Keratinocyte (primary cell): ENCODE data around the gene POLD2. TPM values are rescaled to one million over a fixed set of nuclear protein-coding genes. Genes with fewer than 3 reads are reported as not detected.
"Not testable (repeated sequence)": the region's sequence is repeated elsewhere in the genome, so short reads cannot be mapped to it uniquely, and the experiment has no call there.

Source experiments
- DNase-seq: peaks from one replicate; pipeline ENCODE4 v3.0.0-alpha.2; 2011; ENCODE audit warnings: low read depth, missing footprints, low spot score
- FAIRE-seq: peaks from 2 replicates; lab custom pipeline; 2011; peaks lifted over from hg19 to GRCh38; lab: Jason Lieb, UNC
- H2AFZ ChIP-seq: 2 replicates; pipeline ENCODE4 v1.6.0; 2012; ENCODE audit warnings: low read length, control low read depth, inconsistent platforms; ENCODE audit not compliant: control insufficient read depth
- H3K27ac ChIP-seq: 2 replicates; pipeline ENCODE4 v1.5.1; 2011; ENCODE audit warnings: low read length; ENCODE audit not compliant: control insufficient read depth, insufficient read depth
- H3K27me3 ChIP-seq: 3 replicates; pipeline ENCODE4 v1.6.0; 2011; ENCODE audit warnings: low read length; ENCODE audit not compliant: control insufficient read depth, insufficient read depth; ENCODE audit errors: extremely low read depth
- H3K36me3 ChIP-seq, 2 experiments: 2 replicates in 1 of 2; 3 replicates in 1 of 2; pipeline ENCODE4 v1.5.1; 2011; ENCODE audit warnings: low read length in 2 of 2, mild to moderate bottlenecking in 1 of 2; ENCODE audit not compliant: control insufficient read depth in 2 of 2, insufficient read depth in 2 of 2; ENCODE audit errors: extremely low read depth in 1 of 2
- H3K4me1 ChIP-seq: 3 replicates; pipeline ENCODE4 v1.5.1; 2011; ENCODE audit warnings: low read length; ENCODE audit not compliant: control insufficient read depth, insufficient read depth; ENCODE audit errors: extremely low read depth
- H3K4me2 ChIP-seq: 3 replicates; pipeline ENCODE4 v1.6.0; 2011; ENCODE audit warnings: low read depth, low read length; ENCODE audit not compliant: control insufficient read depth, insufficient read depth; ENCODE audit errors: extremely low read depth
- H3K4me3 ChIP-seq, 3 experiments: fragments of 200-600 bp in 1 of 3; sonication (generic) in 1 of 3; 2 replicates in 2 of 3; 3 replicates in 1 of 3; pipeline ENCODE4 v1.5.1; 2011 to 2016; ENCODE audit warnings: low read length in 3 of 3, mild to moderate bottlenecking in 3 of 3, control low read depth in 2 of 3, inconsistent platforms in 1 of 3, low read depth in 1 of 3, mixed read lengths in 1 of 3, mixed run types in 1 of 3, moderate library complexity in 1 of 3; ENCODE audit not compliant: control insufficient read depth in 2 of 3, insufficient read depth in 2 of 3; ENCODE audit errors: extremely low read depth in 1 of 3
- H3K79me2 ChIP-seq: 2 replicates; pipeline ENCODE4 v1.6.0; 2012; ENCODE audit warnings: low read length; ENCODE audit not compliant: control insufficient read depth, insufficient read depth
- H3K9ac ChIP-seq: 3 replicates; pipeline ENCODE4 v1.6.0; 2011; ENCODE audit warnings: low read length; ENCODE audit not compliant: control insufficient read depth, insufficient read depth; ENCODE audit errors: extremely low read depth
- H3K9me1 ChIP-seq: 3 replicates; pipeline ENCODE4 v1.6.0; 2011; ENCODE audit warnings: low read length; ENCODE audit not compliant: control insufficient read depth, insufficient read depth; ENCODE audit errors: extremely low read depth
- H3K9me3 ChIP-seq: 2 replicates; pipeline ENCODE4 v1.5.1; 2012; ENCODE audit warnings: low read depth, low read length; ENCODE audit not compliant: control insufficient read depth
- H4K20me1 ChIP-seq: 3 replicates; pipeline ENCODE4 v1.6.0; 2011; ENCODE audit warnings: low read length; ENCODE audit not compliant: control insufficient read depth, insufficient read depth; ENCODE audit errors: extremely low read depth
- CTCF ChIP-seq, 3 experiments: IDR thresholded peaks in 1 of 3; conservative IDR thresholded peaks in 1 of 3; optimal IDR thresholded peaks in 1 of 3; 2 replicates in 2 of 3; 3 replicates in 1 of 3; pipeline versions ENCODE3 to v1.5.1; 2011; ENCODE audit warnings: low read length in 3 of 3, mild to moderate bottlenecking in 3 of 3, moderate library complexity in 2 of 3, control low read depth in 1 of 3, inconsistent platforms in 1 of 3; ENCODE audit not compliant: insufficient read depth in 2 of 3; ENCODE audit errors: extremely low read depth in 1 of 3
- EZH2 ChIP-seq: IDR thresholded peaks from one replicate; pipeline ENCODE4 v1.6.1; 2012; ENCODE audit warnings: inconsistent platforms, mild to moderate bottlenecking, low read length, moderate library complexity
- dilution Hi-C: fragments of 300-500 bp; cut with MboI; formaldehyde crosslinking; loops from one replicate; pipeline ENCODE4 v1.7.0; 2020; ENCODE audit warnings: low sequenced_read_pairs; ENCODE audit not compliant: extremely low pct_ligation_motif_present
- polyA plus RNA-seq, 5 experiments: library from polyadenylated mRNA; depleted of rRNA in 3 of 5; stranded (reverse) in 3 of 5; stranded (forward) in 1 of 5; unstranded in 1 of 5; fragments of >200 nt; gene quantifications; 1 replicate in 1 of 5; 2 replicates in 3 of 5; 3 replicates in 1 of 5; pipeline versions ENCODE4 v1.2.1 to v1.2.3, GENCODE V29; 2011 to 2012; ENCODE audit warnings: missing spikeins in 2 of 5, low read depth in 1 of 5, low replicate concordance in 1 of 5

POLD2 gene
- polyA plus RNA-seq, 1 donor (not counting 4 experiments of a cell fraction or from before 2014, with no cell fraction given) = 158 TPM

- Histone ChIP-seq H2AFZ (no peak overlapping the region), H3K9ac (no peak overlapping the region), H3K9me3 (no peaks in the 10 kb centered on the region), H3K79me2 (peaks cover 9% of the 10 kb centered on the region), H3K27ac (no peak overlapping the region), H3K4me1 (peaks cover 4% of the 10 kb centered on the region), H3K36me3 (no peaks in the 10 kb centered on the region), H3K27me3 (no peaks in the 10 kb centered on the region), H4K20me1 (no peaks in the 10 kb centered on the region), H3K4me3 (no peak overlapping the region), H3K9me1 (no peaks in the 10 kb centered on the region), H3K4me2 (no peak overlapping the region)
- dilution Hi-C loops = no loop called here
- FAIRE-seq = no peak
- no peak for DNase-seq
- TF ChIP-seq CTCF (optimal IDR thresholded peaks at IDR 0.05 in 1 of 3, IDR thresholded peaks at IDR 0.05 in 1 of 3, conservative IDR thresholded peaks at IDR 0.05 in 1 of 3; ENCODE audit: extremely low read depth in 1 of 3, insufficient read depth in 2 of 3, low read length in 3 of 3) (no peak), EZH2 (no peak)
These were observed 3.8 kb upstream of the POLD2 start for GRCh38 chr7:44127161-44127560.

GRCh38 chr7:44126574-44126973 lies 3.2 kb upstream of the POLD2 start:
- H3K4me3 ChIP-seq, H3K4me1 ChIP-seq, H4K20me1 ChIP-seq, H3K36me3 ChIP-seq, H3K27ac ChIP-seq, H3K9me1 ChIP-seq, H3K9me3 ChIP-seq, H3K27me3 ChIP-seq, H3K4me2 ChIP-seq, FAIRE-seq, dilution Hi-C loops, DNase-seq, H3K9ac ChIP-seq, H2AFZ ChIP-seq: not testable (repeated sequence)
- H3K79me2 ChIP-seq = peaks cover 15% of the 10 kb centered on the region

- no peak overlapping the region for H3K9ac ChIP-seq
- no peaks in the 10 kb centered on the region for H3K9me1 ChIP-seq
- H2AFZ ChIP-seq = no peak overlapping the region
- no peak for DNase-seq
- H3K27me3 ChIP-seq = no peaks in the 10 kb centered on the region
- peaks cover 27% of the 10 kb centered on the region for H3K79me2 ChIP-seq
- no peak overlapping the region for H3K4me3 ChIP-seq
- dilution Hi-C loops = no loop called here
- H3K4me2 ChIP-seq = no peak overlapping the region
- TF ChIP-seq CTCF (optimal IDR thresholded peaks at IDR 0.05 in 1 of 3, IDR thresholded peaks at IDR 0.05 in 1 of 3, conservative IDR thresholded peaks at IDR 0.05 in 1 of 3; ENCODE audit: extremely low read depth in 1 of 3, insufficient read depth in 2 of 3, low read length in 3 of 3) (no peak), EZH2 (no peak)
- no peaks in the 10 kb centered on the region for H3K9me3 ChIP-seq
- no peaks in the 10 kb centered on the region for H4K20me1 ChIP-seq
- H3K27ac ChIP-seq = no peak overlapping the region
- FAIRE-seq = no peak
- H3K36me3 ChIP-seq = peaks cover 9 to 20% of the 10 kb centered on the region in 2 experiments
- peaks cover 7% of the 10 kb centered on the region for H3K4me1 ChIP-seq
These were observed 1.5 kb upstream of the POLD2 start for GRCh38 chr7:44124822-44125202.
